CD4-positive, alpha-beta T cell treated with Interleukin-10 for 1 hour (primary cell): ENCODE measurements around the gene THBD.

Source experiments
- DNase-seq: peaks from one replicate; pipeline ENCODE4 v3.0.0-alpha.2; 2020

The THBD gene, protein sequence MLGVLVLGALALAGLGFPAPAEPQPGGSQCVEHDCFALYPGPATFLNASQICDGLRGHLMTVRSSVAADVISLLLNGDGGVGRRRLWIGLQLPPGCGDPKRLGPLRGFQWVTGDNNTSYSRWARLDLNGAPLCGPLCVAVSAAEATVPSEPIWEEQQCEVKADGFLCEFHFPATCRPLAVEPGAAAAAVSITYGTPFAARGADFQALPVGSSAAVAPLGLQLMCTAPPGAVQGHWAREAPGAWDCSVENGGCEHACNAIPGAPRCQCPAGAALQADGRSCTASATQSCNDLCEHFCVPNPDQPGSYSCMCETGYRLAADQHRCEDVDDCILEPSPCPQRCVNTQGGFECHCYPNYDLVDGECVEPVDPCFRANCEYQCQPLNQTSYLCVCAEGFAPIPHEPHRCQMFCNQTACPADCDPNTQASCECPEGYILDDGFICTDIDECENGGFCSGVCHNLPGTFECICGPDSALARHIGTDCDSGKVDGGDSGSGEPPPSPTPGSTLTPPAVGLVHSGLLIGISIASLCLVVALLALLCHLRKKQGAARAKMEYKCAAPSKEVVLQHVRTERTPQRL

GRCh38 chr20:23049201-23050075 lies at the start of gene THBD:
Gene THBD (minus strand): TSS chr20:23049672. CDS start chr20:23049504, 168 bp downstream.
- no peak for DNase-seq

DNA sequence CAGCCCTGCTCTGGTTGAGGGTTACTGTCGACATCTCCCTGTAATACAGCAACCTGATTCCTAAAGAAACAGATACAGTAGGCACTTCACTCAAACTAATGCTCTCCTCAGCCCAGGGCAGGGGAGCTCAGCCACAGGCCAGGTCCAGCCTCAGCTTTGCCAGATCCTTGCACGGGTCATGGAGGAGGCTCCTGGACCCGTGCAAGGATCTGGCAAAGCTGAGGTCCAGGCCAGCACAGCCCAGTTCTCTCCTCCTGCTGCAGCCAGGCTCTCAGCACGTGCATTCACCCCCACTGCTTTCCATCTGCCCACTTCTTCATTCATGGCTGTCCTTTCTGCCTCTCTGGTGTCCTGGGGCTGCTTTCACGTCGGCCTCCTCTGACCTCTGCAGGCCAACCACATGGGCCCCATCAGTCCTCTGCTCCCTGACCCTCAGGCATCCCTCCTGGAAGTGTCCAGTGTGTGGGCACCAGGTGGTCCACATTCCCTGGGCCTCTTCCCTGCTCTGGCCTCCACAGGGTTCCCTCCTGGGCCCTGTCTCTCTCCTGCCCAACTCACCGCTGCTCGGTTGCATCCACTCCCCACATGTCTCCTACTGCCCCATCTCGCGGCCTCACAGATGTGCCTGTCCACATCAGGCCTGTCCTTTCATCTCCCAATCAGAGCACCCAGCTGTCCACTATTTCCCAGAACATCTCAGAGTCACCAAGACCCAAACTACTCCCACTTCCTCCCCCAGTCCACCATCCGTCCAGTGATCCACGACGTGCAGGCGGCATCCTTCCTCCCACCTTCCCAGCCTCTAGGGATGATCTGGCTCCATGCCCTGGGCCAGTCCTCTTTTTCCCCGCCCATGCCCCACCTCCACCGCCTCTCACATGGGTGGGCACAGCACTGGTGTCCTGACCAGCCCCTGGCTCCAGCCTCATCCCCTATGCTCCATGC lies 48.4 kb upstream of the THBD start:
- no peak for DNase-seq

DNA sequence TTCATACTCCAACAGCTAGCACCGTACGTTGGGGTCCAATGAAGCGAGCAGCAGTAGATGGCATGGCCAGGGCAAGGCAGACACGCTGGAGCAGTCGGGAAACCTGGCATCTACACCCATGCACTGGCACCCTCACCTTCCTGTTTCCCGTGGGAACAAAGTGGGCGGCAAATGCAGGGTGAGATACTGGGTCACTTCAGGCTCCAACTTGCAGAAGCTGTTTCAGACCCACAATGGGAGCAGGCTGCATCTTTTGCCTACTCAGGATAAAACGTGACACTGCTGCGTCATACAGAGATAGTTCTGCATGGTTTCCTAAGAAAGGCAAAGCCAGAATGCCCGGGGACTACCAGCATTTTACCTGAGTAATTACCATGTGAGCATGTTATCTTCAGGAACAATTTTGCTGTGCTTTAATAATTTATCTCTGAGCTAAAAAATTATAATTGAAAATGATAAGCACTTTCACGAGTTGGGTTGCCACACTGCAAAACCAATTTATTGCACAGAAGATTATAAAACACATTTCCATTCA lies 47.6 kb upstream of the THBD start:
- no peak for DNase-seq

- DNase-seq, result no peak
These were observed 46.6 kb upstream of the THBD start for GRCh38 chr20:23096097-23096496.

DNA sequence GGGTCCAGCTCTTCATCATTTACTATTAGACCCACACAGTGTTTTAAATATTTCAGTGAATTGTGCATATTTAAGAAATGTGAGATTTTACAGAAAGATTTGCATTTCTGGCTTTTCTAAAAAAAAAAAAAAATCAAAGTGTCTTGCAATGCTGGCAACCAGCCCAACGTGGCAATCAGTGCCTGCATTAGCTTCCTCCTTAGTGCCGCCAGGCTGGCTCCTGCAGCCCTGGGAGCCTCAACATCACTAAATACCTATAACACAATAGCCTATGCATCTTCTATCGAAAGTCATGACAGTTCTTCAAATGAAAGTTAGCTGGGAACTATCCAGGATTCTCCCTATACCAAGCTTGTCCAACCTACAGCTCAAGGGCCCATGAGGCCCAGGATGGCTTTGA lies 46.0 kb upstream of the THBD start:
- no peak for DNase-seq

- no peak for DNase-seq
These were observed 45.5 kb upstream of the THBD start for GRCh38 chr20:23094927-23095326.

DNA sequence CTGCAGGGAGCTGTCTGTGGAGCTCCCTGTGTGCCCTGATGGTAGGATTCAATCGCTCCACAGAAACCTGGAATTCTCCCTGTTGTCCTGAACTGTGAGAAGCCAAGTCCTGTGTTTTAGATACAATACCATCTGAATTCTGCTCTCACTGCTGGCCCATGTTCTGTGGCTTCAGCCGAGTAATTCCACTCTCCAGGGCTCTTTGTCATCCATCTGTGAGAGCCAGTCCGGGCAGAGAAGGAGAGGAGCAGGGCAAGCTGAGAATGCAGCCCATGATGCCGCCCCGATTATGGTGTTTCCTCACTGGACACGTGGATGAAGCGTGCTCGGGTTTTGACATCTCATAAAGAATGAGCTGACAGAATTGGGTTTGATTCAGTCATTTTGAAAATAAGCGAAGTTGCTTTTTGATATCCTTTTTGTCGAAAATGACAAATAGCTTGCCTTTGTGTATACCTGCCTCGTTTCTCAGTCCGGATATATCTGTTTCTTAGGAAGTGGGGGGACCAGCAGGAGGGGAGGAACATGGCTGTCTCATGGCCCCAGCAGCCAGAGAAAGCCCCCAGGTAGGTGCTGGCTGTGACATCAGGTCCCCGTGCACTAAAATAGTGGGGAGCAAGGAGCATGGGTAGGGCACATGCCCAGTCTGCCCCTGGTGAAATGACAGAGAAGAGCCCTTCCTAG lies 44.9 kb upstream of the THBD start:
- DNase-seq, result no peak

GRCh38 chr20:23093613-23094012 lies 44.1 kb upstream of the THBD start:
- DNase-seq, result no peak

- no peak for DNase-seq
These were observed 43.5 kb upstream of the THBD start for GRCh38 chr20:23092861-23093495.

GRCh38 chr20:23092384-23092756 lies 42.9 kb upstream of the THBD start:
- DNase-seq, result no peak

DNA sequence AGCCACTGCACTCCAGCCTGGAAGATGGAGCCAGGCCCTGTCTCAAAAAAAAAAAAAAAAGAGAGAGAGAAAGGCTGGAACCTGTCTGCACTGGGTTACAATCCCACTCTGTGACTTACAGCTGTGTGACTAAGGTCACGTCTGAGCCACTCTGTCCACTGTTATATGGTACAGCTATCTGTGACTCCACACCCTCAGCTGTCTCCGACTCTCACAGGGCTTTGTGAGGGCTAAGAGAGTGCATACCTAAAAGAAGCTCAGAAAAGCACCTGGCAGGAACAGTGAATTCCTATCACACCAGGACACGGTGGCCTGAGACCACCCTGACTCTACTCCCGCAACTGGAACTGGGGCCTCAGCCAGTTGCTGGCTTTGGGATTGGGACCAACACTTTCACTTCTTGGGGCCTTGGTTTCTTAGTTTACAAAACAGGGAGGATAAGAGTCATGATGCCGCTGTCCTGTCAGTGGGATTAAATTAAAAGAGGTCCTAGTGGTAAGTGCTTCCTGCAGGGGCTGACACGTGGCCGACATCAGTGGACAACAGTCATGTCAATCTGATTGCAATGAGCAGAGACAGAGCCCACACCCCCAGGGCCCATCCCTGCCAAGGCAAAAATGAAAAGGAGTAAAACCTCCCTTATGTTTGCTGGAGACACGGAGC lies 42.4 kb upstream of the THBD start:
- no peak for DNase-seq

- DNase-seq, result no peak
These were observed 41.4 kb upstream of the THBD start for GRCh38 chr20:23090878-23091277.

DNA sequence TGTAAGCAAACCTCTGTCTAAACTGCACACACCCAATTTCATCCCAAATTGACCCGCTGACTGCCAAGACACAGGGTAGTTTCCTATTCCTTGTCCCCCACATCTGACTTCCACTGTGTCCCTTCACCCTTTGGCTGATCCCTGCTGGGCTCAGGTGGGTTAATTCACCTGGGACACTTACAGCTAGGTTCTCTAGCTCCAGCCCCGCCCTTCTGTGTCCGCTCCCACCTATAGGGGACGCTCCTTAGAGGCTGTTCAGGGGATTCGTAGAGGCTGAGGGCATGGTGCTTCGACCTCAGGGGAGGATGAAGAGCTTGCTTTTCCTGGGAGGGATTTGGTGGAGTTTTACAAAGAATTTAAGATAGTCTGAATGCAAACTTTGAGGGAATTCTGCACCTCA lies 40.7 kb upstream of the THBD start:
- DNase-seq, result no peak

GRCh38 chr20:23088866-23089265 lies 39.4 kb upstream of the THBD start:
- no peak for DNase-seq

- DNase-seq, result peak; percentile 19
These were observed 38.2 kb upstream of the THBD start for GRCh38 chr20:23087587-23088251.

DNA sequence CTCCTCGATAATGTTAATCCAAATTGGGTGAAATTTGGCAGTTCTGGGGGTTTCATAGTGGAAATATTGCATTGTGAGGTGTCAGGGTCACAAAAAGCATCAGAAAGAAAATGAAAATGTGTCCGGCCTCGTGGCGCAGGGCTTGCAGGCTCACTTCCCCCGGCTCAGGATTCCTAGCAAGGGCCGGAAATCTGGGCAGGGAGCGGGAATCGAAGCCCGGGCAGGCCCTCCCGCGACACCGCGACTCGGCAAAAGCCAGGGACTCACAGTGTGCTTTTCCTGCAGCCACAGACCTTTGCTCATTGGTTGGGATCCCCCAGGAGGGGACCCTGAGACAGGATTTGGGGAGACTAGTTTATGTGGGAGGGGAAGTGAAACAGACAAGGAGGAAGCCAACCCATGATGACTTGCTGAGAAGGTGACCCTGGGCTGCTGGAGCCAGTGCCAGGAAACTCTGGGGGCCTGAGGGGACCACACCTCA lies 37.5 kb upstream of the THBD start:
- peak; percentile 28 for DNase-seq

GRCh38 chr20:23086056-23086566 lies 36.6 kb upstream of the THBD start, which contains the start of gene CD93:
Gene CD93 (minus strand): TSS chr20:23086324. CDS start chr20:23086192, 132 bp downstream.
- peak; percentile 17 for DNase-seq

GRCh38 chr20:23085436-23086055 lies 36.1 kb upstream of the THBD start:
- no peak for DNase-seq

- no peak for DNase-seq
These were observed 35.4 kb upstream of the THBD start for GRCh38 chr20:23084845-23085365.
